ENCODE results near the gene TCIRG1. TPM values are rescaled to one million over a fixed set of nuclear protein-coding genes. Genes with fewer than 3 reads are reported as not detected.

Gene TCIRG1
- polyA plus RNA-seq, 2 of the 4 experiments (the other 2 are of a cell fraction): 36.3 to 120 TPM

GRCh38 chr11:68067991-68068390 lies 29.2 kb downstream of the TCIRG1 start (continued):
- TF ChIP-seq EHF (CRISPR knock-in tag; IDR thresholded peaks at IDR 0.05) (no peak), EHMT2 (IDR thresholded peaks at IDR 0.05; ENCODE audit: low read depth) (no peak), HDAC2 (IDR thresholded peaks at IDR 0.05) (no peak), NFE2L2 (conservative IDR thresholded peaks at IDR 0.05; ENCODE audit: low read length) (no peak), RARB (CRISPR knock-in tag; IDR thresholded peaks at IDR 0.05) (no peak), HES2 (IDR thresholded peaks at IDR 0.05) (no peak), RAD21 (conservative IDR thresholded peaks at IDR 0.05 in 1 of 2, IDR thresholded peaks at IDR 0.05 in 1 of 2) (no peak), ZNF302 (CRISPR knock-in tag; IDR thresholded peaks at IDR 0.05) (no peak), MAX (IDR thresholded peaks at IDR 0.05) (no peak), MAZ (IDR thresholded peaks at IDR 0.05; ENCODE audit: borderline replicate concordance, low read depth, low read length) (no peak), CEBPB (IDR thresholded peaks at IDR 0.05) (no peak), SREBF2 (IDR thresholded peaks at IDR 0.05) (no peak), RNF2 (IDR thresholded peaks at IDR 0.05; ENCODE audit: borderline replicate concordance, low read depth) (no peak), SMC3 (IDR thresholded peaks at IDR 0.05) (no peak)
- TF ChIP-seq, protein P1, sequence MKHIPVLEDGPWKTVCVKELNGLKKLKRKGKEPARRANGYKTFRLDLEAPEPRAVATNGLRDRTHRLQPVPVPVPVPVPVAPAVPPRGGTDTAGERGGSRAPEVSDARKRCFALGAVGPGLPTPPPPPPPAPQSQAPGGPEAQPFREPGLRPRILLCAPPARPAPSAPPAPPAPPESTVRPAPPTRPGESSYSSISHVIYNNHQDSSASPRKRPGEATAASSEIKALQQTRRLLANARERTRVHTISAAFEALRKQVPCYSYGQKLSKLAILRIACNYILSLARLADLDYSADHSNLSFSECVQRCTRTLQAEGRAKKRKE (CRISPR knock-in tag; IDR thresholded peaks at IDR 0.05; ENCODE audit: low read depth): no peak

GRCh38 chr11:68071281-68072048 lies 32.6 kb downstream of the TCIRG1 start:
- Histone ChIP-seq H3K27ac (no peak overlapping the region), H3K4me2 (no peak overlapping the region), H3K9me3 (no peaks in the 10 kb centered on the region), H3K4me3 (no peak overlapping the region), H3K4me1 (0 out of 3 replicates have a peak, but pooled peaks cover under 1% of the 10 kb centered on the region)
- ChIA-PET CTCF (interaction anchor here (0.6 to 1.5 kb wide), 4 partner anchors 9 to 190 kb away, joined by 3 read pairs; partner anchors contain the start of gene ALDH3B1), POLR2A (no interaction called here)
- TF ChIP-seq HEYL (CRISPR knock-in tag; IDR thresholded peaks at IDR 0.05) (no peak), ESRRA (IDR thresholded peaks at IDR 0.05; ENCODE audit: borderline replicate concordance, low read length) (no peak), NR3C1 (IDR thresholded peaks at IDR 0.05) (no peak), EHF (CRISPR knock-in tag; IDR thresholded peaks at IDR 0.05) (no peak), POLR2AphosphoS2 (conservative IDR thresholded peaks at IDR 0.05; ENCODE audit: low read length) (no peak), FOSL2 (IDR thresholded peaks at IDR 0.05) (no peak), FOSL2 (CRISPR knock-in tag; IDR thresholded peaks at IDR 0.05) (no peak), MAZ (IDR thresholded peaks at IDR 0.05; ENCODE audit: borderline replicate concordance, low read depth, low read length) (no peak), POLR2A (IDR thresholded peaks at IDR 0.05; ENCODE audit: low read length) (no peak)
- no peak for ATAC-seq
- 82% methylated on average over 3 of the region's 3 CpGs for WGBS (ENCODE audit: missing lambda C conversion rate)
- DNase-seq (ENCODE audit: low read depth in 1 of 2, low spot score in 1 of 2): no peak
- no peak for FAIRE-seq

DNA sequence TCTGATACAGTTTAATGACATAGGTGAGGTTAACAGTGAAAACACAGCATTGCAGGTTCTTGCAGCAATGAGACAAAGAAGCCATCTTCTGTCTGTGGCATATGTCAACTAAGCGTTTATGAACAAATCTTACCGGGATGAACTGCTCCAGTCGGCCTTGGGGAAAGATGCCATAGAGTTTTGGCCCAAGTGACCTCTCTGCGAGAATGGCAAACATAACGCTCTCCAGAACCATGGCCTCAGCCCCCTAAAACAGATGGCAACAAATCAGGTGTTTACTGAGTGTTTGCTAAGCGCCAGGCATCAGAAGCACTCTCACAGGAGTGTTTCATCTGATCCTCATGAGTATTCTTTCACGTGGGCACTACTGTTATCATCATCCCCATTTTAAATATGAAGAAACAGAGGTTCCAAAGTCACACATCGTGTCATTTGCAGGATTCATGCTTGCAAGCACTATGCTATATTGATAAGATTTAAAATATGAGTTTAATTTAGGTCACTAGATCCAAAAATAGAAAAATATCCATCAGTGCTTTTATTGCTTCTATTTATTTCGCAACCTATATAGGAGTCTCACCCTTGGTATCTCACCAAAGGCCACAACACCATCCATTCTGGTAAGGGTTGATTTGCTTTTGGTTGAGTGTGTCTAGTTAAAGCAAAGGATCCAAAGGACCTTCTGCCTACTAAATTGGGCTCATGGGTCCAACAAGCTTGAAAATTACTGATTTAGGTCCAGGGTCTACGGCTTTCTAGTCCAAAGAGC lies 35.9 kb downstream of the TCIRG1 start:
- Histone ChIP-seq H3K4me1 (peaks cover 6% of the 10 kb centered on the region; the same call in 1 of the 3 replicates), H3K4me3 (no peak overlapping the region), H3K9me3 (no peaks in the 10 kb centered on the region), H3K27ac (no peak overlapping the region), H3K4me2 (no peak overlapping the region)
- TF ChIP-seq, protein P2, sequence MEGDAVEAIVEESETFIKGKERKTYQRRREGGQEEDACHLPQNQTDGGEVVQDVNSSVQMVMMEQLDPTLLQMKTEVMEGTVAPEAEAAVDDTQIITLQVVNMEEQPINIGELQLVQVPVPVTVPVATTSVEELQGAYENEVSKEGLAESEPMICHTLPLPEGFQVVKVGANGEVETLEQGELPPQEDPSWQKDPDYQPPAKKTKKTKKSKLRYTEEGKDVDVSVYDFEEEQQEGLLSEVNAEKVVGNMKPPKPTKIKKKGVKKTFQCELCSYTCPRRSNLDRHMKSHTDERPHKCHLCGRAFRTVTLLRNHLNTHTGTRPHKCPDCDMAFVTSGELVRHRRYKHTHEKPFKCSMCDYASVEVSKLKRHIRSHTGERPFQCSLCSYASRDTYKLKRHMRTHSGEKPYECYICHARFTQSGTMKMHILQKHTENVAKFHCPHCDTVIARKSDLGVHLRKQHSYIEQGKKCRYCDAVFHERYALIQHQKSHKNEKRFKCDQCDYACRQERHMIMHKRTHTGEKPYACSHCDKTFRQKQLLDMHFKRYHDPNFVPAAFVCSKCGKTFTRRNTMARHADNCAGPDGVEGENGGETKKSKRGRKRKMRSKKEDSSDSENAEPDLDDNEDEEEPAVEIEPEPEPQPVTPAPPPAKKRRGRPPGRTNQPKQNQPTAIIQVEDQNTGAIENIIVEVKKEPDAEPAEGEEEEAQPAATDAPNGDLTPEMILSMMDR (IDR thresholded peaks at IDR 0.05): no peak
- TF ChIP-seq CEBPB (IDR thresholded peaks at IDR 0.05): peak in 1 of 2 experiments; percentile 51; a peak in 2 of 4 replicates
- TF ChIP-seq BHLHE40 (IDR thresholded peaks at IDR 0.05; ENCODE audit: low read depth, low read length): no peak
- no peak for DNase-seq (ENCODE audit: low read depth in 1 of 2, low spot score in 1 of 2)
- ChIA-PET POLR2A (no interaction called here), CTCF (interaction anchor here (1.3 kb wide), 1 partner anchor 18 kb away, joined by 3 read pairs; no protein-coding TSS in a partner anchor)
- WGBS (ENCODE audit: missing lambda C conversion rate): 91% methylated on average over 10 of the region's 10 CpGs
- ATAC-seq: no peak
- no peak for FAIRE-seq

Data from A549 (cell line).